Progenitor cell of endocrine pancreas (in vitro differentiated cells): ENCODE data around the gene TMEM178B. TPM values are rescaled to one million over a fixed set of nuclear protein-coding genes. Genes with fewer than 3 reads are reported as not detected.

Experiments used
- DNase-seq: peaks from one replicate; pipeline ENCODE4 v3.0.0; 2021; ENCODE audit warnings: low spot score; ENCODE audit not compliant: unreplicated experiment
- H3K27ac Mint-ChIP-seq: 2 replicates; pipeline ENCODE4 v1.8.0; 2021; ENCODE audit warnings: mild to moderate bottlenecking, moderate library complexity, mixed read lengths
- H3K27me3 Mint-ChIP-seq: 2 replicates; pipeline ENCODE4 v1.8.0; 2021; ENCODE audit warnings: mixed read lengths
- H3K36me3 Mint-ChIP-seq: 2 replicates; pipeline ENCODE4 v1.8.0; 2022; ENCODE audit warnings: mixed read lengths; ENCODE audit not compliant: insufficient read depth
- H3K4me1 Mint-ChIP-seq: 2 replicates; pipeline ENCODE4 v1.8.0; 2021; ENCODE audit warnings: low read depth, mixed read lengths
- H3K4me3 Mint-ChIP-seq: 2 replicates; pipeline ENCODE4 v1.8.0; 2021; ENCODE audit warnings: low read depth, mild to moderate bottlenecking, moderate library complexity, mixed read lengths
- H3K9me3 Mint-ChIP-seq: 2 replicates; pipeline ENCODE4 v1.8.0; 2021; ENCODE audit warnings: low read depth, mixed read lengths
- total RNA-seq: library from RNA; stranded (reverse); gene quantifications from 2 replicates; pipeline ENCODE4 v1.2.1, GENCODE V29; 2021
- TF ChIP-seq, protein P1 (sequence below): fragments of 200-600 bp; sonication (generic); IDR thresholded peaks from one replicate; pipeline ENCODE4 v1.5.0; 2021; ENCODE audit warnings: antibody characterized with exemption, mild to moderate bottlenecking; ENCODE audit not compliant: unreplicated experiment

TMEM178B gene
- total RNA-seq, 1 donor from 2014 or later, result 2.8 TPM

DNA sequence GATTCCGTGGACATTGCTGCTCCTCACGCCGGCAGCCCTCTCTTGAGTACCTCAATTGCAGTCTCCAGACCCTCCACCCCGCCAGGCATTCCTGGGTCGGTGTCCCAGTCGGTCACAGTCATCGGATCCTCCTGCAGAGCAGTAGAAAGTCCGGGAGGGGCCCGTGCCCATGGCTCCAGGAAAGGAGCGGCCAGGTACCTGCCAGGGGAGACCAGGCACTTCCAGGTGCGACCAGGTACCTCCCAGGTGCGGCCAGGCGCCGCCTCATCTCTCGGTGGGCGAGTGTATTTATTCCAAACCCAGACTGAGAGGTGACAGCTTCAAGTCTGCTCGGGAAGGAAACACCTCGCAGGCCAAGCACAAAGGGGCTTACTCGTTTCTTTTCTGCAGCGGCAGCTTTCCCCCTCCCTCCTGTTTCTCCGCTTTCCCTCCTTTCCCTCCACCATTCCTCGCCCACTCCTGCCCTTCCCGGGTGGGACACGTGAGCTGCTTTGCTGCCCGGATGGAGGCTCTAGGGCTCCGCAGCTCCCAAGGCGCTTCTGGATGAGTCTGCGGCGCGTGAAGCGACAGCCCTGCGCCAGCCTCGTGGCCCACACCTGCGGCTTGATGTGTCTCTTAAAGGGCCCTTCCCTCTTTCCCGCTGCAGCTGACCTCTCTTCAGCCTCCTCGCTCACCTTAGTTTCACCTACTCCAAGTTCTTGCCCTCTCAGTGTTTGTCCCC is 438.0 kb downstream of the TMEM178B start:
- peaks cover 40% of the 10 kb centered on the region for H3K27me3 Mint-ChIP-seq
- H3K9me3 Mint-ChIP-seq, result peaks cover 5% of the 10 kb centered on the region
- H3K36me3 Mint-ChIP-seq, result peaks cover 2% of the 10 kb centered on the region
- H3K4me1 Mint-ChIP-seq, result peaks cover 8% of the 10 kb centered on the region
- TF ChIP-seq, protein P1, sequence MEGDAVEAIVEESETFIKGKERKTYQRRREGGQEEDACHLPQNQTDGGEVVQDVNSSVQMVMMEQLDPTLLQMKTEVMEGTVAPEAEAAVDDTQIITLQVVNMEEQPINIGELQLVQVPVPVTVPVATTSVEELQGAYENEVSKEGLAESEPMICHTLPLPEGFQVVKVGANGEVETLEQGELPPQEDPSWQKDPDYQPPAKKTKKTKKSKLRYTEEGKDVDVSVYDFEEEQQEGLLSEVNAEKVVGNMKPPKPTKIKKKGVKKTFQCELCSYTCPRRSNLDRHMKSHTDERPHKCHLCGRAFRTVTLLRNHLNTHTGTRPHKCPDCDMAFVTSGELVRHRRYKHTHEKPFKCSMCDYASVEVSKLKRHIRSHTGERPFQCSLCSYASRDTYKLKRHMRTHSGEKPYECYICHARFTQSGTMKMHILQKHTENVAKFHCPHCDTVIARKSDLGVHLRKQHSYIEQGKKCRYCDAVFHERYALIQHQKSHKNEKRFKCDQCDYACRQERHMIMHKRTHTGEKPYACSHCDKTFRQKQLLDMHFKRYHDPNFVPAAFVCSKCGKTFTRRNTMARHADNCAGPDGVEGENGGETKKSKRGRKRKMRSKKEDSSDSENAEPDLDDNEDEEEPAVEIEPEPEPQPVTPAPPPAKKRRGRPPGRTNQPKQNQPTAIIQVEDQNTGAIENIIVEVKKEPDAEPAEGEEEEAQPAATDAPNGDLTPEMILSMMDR, result no peak
- no peak overlapping the region for H3K27ac Mint-ChIP-seq
- DNase-seq, result peak; percentile 29
- H3K4me3 Mint-ChIP-seq, result peak overlapping the region; percentile 81

DNA sequence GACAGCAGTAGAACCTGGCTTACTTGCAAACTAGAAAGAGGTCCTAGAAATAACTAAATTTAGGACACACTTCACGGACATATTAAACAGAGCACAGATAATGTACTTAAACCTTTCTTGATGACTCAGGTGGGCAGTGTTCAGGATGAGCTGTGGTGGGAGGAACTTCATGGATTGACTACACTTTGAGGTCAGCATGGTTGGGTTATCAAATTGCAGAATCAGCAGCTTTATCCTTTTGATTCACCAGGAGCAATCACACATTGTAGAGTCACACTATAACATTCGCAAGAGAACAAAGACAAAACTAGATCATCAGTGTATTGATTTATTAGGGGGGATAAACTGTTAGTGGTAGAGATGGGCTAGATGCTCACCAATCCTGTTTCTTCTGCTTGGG is 438.7 kb downstream of the TMEM178B start:
- Mint-ChIP-seq H3K27me3 (peaks cover 40% of the 10 kb centered on the region), H3K4me3 (peak overlapping the region; percentile 81), H3K4me1 (peaks cover 8% of the 10 kb centered on the region), H3K9me3 (peaks cover 5% of the 10 kb centered on the region), H3K36me3 (peaks cover 2% of the 10 kb centered on the region), H3K27ac (no peak overlapping the region)
- no peak for DNase-seq
- TF ChIP-seq, protein P1, result no peak

DNA sequence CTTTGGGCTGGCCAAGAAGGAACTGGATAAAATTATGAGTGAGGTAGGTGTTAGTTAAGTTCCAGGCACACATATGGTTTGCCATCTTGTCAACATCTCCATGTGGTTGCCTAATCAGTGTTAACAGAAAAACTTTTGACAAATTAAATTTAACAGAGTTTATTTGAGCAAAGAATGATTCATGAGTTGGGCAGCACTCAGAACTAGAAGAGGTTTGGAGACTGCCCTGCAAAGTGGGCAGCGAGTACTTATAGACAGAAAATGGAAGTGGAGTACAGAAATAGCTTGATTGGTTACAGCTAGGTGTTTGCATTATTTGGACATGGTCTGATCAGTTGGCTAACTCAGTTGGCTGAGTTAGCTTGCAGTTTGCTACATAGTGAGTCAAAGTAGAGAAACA is 439.9 kb downstream of the TMEM178B start:
- TF ChIP-seq, protein P1, result no peak
- no peak overlapping the region for H3K27ac Mint-ChIP-seq
- peaks cover 40% of the 10 kb centered on the region for H3K27me3 Mint-ChIP-seq
- peaks cover 5% of the 10 kb centered on the region for H3K9me3 Mint-ChIP-seq
- H3K36me3 Mint-ChIP-seq, result peaks cover 2% of the 10 kb centered on the region
- no peak for DNase-seq
- peaks cover 8% of the 10 kb centered on the region for H3K4me1 Mint-ChIP-seq
- H3K4me3 Mint-ChIP-seq, result no peak overlapping the region

DNA sequence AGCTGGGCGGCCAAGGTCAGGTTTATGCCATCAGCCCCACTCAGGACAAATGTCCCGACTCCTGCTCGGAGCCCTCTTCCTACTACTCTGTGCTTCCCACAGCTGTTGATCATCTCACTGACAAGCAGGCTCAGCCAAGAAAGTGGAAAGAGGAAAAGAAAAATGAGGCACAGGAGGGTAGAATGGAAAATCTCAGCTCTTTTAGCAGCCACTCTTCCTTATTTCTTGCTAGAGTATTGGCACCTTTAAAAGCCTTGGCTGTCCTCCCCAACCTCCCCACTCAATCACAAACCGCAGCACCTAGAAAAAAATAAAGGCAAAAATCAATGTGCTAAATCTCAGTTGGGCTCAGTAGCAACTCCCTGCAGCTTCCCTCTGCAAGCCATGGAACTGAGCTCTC is 442.1 kb downstream of the TMEM178B start:
- peaks cover 8% of the 10 kb centered on the region for H3K4me1 Mint-ChIP-seq
- H3K27ac Mint-ChIP-seq, result no peak overlapping the region
- DNase-seq, result no peak
- peaks cover 28% of the 10 kb centered on the region for H3K27me3 Mint-ChIP-seq
- peaks cover 2% of the 10 kb centered on the region for H3K36me3 Mint-ChIP-seq
- TF ChIP-seq, protein P1, result no peak
- H3K4me3 Mint-ChIP-seq, result no peak overlapping the region
- H3K9me3 Mint-ChIP-seq, result peaks cover 5% of the 10 kb centered on the region

DNA sequence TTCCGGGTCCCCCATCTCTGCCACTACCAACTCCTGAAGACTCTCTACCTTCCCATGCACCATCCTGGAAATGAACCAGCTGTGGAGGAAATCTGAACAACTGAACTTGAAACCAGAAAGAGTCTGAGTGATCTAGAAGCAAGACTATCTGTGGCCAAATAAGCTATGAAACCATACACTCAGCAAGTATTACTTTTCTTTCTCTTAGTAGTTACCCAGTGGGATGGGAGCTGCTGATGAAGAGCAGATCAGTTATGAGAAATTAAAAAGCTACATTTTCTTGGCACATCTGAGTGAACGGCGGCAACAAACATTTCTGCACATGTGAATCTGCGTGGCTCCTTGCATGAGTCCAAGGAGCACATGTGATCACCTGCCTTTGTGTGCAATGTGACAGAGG is 445.8 kb downstream of the TMEM178B start:
- Mint-ChIP-seq H3K4me3 (no peak overlapping the region), H3K36me3 (no peaks in the 10 kb centered on the region), H3K4me1 (no peaks in the 10 kb centered on the region), H3K27me3 (no peaks in the 10 kb centered on the region), H3K9me3 (no peaks in the 10 kb centered on the region), H3K27ac (no peak overlapping the region)
- DNase-seq, result no peak
- TF ChIP-seq, protein P1, result no peak
